GM06990 (cell line): ENCODE results near the gene EPAS1.

ENCODE experiments used
- DNase-seq: peaks from one replicate; pipeline ENCODE4 v3.0.0-alpha.2; 2011; ENCODE audit not compliant: insufficient read length; ENCODE audit errors: extremely low read depth
- H3K27me3 ChIP-seq: replicated peaks from 2 replicates; pipeline ENCODE4 v1.6.0; 2011; ENCODE audit warnings: low read length; ENCODE audit not compliant: control insufficient read depth, insufficient read depth
- H3K36me3 ChIP-seq: 2 replicates; pipeline ENCODE4 v1.5.1; 2011; ENCODE audit warnings: low read length; ENCODE audit not compliant: control insufficient read depth, insufficient read depth
- H3K4me3 ChIP-seq: replicated peaks from 2 replicates; pipeline ENCODE4 v1.5.1; 2011; ENCODE audit warnings: low read depth, mild to moderate bottlenecking, control low read depth, low read length
- CTCF ChIP-seq: IDR thresholded peaks from 2 replicates; pipeline ENCODE4 v1.5.1; 2011; ENCODE audit warnings: low read length, control low read depth, mild to moderate bottlenecking, inconsistent platforms; ENCODE audit not compliant: insufficient read depth, poor library complexity, severe bottlenecking

The EPAS1 gene

GRCh38 chr2:46335391-46336282, 38.4 kb downstream of the EPAS1 start:
- no peak overlapping the region for H3K4me3 ChIP-seq
- H3K27me3 ChIP-seq = no peaks in the 10 kb centered on the region; the same call in 1 of the 2 replicates
- no peak for DNase-seq
- no peaks in the 10 kb centered on the region for H3K36me3 ChIP-seq
- no peak for TF ChIP-seq CTCF

GRCh38 chr2:46336283-46336959, 39.2 kb downstream of the EPAS1 start:
- H3K4me3 ChIP-seq = no peak overlapping the region
- no peaks in the 10 kb centered on the region; the same call in 1 of the 2 replicates for H3K27me3 ChIP-seq
- no peaks in the 10 kb centered on the region for H3K36me3 ChIP-seq
- no peak for TF ChIP-seq CTCF
- no peak for DNase-seq

GRCh38 chr2:46337208-46337994, 40.2 kb downstream of the EPAS1 start:
- Histone ChIP-seq H3K36me3 (no peaks in the 10 kb centered on the region), H3K27me3 (no peaks in the 10 kb centered on the region; the same call in 1 of the 2 replicates), H3K4me3 (no peak overlapping the region)
- DNase-seq = no peak
- TF ChIP-seq CTCF = no peak

- Histone ChIP-seq H3K36me3 (no peaks in the 10 kb centered on the region), H3K4me3 (no peak overlapping the region), H3K27me3 (no peaks in the 10 kb centered on the region)
- DNase-seq = no peak
- no peak for TF ChIP-seq CTCF
These were observed 41.5 kb downstream of the EPAS1 start for GRCh38 chr2:46338674-46339073.

- H3K4me3 ChIP-seq = no peak overlapping the region
- DNase-seq = no peak
- no peaks in the 10 kb centered on the region for H3K27me3 ChIP-seq
- no peak for TF ChIP-seq CTCF
- no peaks in the 10 kb centered on the region for H3K36me3 ChIP-seq
These were observed 42.0 kb downstream of the EPAS1 start for GRCh38 chr2:46339200-46339599.
